Activated CD4-positive, alpha-beta T cell treated with anti-CD3 and anti-CD28 coated beads, Interleukin-2, amount 50 U/mL, for 16 hours (primary cell): ENCODE results near the gene NENF.
"Not testable (repeated sequence)": the region's sequence is repeated elsewhere in the genome, so short reads cannot be mapped to it uniquely, and the experiment has no call there.

Experiments
- DNase-seq: peaks from one replicate; pipeline ENCODE4 v3.0.0-alpha.2; 2020

NENF gene

DNA sequence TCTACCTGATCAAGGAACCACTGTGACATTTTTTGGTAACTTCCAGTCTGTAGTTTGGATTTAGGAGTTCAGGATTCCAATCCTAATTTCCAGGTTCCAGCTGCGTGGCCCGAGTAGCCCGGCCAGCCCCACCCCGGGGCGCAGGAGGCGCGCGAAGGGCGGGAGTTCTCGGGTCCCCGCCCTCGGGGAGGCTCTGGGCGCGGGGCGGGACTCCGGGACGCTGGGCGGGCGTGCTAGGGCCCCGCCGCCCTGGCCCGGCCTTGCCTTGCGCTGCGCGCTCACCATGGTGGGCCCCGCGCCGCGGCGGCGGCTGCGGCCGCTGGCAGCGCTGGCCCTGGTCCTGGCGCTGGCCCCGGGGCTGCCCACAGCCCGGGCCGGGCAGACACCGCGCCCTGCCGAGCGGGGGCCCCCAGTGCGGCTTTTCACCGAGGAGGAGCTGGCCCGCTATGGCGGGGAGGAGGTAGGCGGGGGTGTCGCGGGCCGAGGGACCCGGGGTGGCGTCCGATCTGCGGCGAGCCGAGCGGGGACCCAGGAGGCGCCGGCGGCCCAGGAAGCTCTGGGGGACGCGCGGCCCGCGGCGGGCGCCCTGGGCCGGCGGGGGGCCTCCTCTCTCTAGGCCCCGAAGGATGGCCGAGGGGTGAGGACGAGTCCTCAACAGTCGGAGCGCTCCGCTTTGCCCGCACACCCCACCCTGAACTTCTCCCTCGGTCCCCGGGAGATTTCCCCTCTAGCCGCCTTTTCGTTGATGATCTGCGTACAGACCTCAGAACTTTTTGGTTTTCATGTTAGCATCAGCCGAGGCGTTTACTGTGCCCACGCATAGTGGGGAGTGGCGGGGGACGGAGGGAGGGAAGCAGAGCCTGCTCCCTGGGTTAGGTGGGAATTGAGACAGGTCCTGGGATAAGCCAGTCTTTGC, at the start of gene NENF:
Gene NENF (plus strand): TSS at position 260 of the 916 bp plus-strand sequence. CDS start 24 bp downstream, at position 284.
- peak; percentile 79 for DNase-seq

DNA sequence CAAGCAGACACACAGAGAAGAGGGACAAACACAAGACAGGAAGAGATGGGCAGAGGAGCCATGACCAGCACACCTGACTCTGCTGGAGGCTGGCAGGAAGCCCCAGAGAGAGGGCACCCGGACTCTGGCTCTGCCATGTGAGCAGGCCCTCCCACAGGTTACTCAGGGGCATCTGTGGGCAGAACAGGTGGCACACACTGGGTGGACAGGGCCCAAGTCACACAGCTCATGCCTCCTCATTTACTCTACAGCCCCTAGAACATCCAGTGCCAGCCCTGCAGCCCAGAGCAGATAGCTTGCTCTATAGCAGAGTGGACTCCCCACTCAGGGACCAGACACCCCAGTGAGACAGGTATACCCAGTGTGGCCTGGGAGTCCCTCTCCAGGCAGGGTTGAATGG, 46.7 kb upstream of the NENF start:
- no peak for DNase-seq

DNA sequence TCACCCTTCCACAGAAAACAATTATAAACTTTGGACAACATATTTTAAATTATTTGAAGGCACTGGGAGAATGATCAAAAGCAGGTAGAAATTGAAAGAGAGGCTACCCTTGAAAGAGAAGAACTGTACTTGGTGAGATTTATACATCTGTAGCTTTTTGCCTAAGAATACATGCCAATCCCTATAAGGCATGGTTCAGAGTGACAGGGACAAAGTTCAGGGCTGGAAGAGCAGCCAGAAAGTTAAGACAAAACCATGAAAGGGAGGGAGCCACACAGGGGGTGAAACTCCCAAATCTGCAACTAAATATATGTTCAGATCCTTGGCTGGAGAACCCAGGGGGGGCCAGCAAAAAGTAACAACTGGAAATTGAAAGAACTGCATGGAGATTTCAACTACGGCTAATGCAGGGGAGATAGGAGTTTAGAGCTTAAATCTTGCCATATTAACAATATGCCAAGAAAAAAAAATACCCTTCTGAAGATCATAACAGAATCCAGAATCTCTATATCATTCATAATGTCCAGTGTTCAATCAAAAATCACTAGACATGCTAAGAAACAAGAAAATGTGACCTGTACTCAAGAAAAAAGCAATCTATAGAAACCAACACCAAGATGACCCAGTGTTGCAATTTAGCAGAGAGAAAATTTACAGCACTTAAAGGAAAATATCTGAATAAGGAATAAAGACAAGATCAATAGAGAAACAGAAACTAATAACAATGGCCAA, 43.6 kb upstream of the NENF start:
- no peak for DNase-seq

DNA sequence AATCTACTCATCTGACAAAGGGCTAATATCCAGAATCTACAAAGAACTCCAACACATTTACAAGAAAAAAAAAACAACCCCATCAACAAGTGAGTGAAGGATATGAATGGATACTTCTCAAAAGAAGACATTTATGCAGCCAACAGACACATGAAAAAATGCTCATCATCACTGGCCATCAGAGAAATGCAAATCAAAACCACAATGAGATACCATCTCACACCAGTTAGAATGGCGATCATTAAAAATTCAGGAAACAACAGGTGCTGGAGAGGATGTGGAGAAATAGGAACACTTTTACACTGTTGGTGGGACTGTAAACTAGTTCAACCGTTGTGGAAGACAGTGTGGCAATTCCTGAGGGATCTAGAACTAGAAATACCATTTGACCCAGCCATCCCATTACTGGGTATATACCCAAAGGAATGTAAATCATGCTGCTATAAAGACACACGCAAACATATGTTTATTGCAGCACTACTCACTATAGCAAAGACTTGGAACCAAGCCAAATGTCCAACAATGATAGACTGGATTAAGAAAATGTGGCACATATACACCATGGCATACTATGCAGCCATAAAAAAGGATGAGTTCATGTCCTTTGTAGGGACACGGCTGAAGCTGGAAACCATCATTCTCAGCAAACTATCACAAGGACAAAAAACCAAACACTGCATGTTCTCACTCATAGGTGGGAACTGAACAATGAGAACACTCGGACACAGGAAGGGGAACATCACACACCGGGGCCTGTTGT, 36.9 kb upstream of the NENF start:
- DNase-seq: not testable (repeated sequence)

DNA sequence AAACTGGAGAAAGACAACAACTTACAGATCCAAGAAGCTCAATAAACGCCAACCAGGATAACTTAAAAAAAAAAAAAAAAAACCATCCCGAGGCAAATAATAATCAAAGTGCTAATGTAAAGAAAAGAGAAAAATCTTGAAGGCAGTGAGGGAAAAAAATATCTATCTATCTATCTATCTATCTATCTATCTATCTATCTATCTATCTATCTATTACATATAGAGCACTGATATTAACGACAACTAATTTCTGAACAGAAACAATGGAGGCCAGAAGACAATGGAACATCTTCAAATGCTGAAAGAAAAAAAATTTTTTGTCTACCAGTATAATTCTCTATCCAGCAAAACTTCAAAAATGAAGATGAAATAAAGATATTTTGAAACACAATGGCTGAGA, 36.1 kb upstream of the NENF start:
- DNase-seq: no peak

DNA sequence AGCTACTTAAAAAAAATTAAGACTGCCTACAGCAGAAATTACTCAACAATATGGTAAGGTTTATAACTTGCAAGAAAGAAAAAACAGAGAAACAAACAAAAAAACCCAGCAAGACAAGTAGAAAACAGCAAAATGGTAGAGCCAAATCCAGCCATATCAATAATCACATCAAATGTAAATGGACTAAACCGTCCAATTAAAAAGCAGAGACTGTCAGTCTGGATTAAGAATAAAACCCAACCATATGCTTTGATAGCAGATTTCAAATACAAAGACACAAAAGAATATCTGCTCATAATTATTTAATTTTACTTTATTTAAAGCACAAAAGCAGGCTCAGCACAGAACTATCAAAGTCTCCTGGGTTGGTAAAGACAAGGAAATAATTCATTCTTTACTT, 35.5 kb upstream of the NENF start:
- DNase-seq: no peak

DNA sequence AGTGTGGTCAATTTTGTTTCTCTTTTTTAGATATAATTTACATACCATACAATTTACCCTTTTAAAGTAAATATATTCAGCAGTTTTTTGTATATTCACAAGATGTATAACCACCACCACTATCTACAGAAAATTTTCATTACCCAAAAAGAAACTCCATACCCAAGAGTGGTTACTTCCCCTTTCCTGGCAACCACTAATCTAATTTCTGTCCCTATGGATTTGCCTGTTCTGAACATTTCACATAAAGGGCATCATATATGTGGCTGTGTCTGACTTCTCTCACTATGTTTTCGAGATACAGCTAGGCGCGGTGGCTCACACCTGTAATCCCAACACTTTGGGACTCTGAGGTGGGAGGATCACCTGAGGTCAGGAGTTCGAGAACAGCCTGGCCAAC, 31.7 kb upstream of the NENF start:
- DNase-seq: no peak

DNA sequence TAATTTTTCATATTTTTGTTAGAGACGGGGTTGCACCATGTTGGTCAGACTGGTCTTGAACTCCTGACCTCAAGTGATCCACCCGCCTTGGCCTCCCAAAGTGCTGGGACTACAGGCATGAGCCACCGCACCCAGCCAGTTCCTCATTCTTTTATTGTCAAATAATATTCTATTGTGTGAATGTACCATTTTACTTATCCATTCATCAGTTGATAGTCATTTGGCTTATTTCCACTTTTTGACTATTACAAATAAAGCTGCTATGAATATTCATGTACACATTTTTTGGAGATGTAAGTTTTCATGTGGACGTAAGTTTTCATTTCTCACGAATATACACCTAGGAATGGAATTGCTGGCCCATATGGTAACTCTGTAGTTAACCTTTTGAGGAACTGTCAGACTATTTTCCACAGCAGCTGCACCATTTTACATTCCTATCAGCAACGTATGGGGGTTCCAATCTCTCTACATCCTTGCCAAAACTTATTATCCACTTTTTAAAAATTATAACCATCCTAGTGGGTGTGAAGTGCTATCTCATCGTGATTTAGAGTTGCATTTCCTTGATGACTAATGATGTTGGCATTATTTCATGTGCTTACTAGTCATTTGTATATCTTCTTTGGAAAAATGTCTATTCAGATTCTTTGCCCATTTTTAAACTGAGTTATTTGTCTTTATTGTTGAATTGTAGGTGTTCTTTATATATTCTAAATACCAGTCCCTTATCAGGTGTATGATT, 30.7 kb upstream of the NENF start:
- no peak for DNase-seq

DNA sequence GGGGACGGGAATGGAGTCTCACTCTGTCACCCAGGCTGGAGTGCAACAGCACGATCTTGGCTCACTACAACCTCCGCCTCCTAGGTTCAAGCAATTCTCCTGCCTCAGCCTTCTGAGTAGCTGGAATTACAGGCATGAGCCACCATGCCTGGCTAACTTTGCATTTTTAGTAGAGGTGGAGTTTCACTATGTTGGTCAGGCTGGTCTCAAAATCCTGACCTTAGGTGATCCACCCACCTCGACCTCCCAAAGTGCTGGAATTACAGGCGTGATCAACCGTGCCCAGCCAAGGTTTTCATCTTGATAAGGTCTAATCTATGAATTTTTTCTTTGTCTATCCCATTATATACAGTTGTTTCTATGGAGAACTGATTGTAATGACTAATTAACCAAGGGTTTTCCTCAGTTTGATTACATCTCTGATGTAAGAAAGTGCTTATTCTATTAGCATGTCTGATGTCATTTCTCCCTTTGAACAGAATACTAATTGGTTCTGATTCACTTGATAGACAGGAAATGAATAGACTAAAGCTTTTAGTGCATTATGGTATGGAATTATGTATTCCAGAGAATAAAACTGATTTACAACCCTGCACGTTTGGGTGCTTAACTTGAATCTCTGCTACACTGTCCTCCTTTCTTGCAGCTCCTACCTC, 29.9 kb upstream of the NENF start:
- no peak for DNase-seq

DNA sequence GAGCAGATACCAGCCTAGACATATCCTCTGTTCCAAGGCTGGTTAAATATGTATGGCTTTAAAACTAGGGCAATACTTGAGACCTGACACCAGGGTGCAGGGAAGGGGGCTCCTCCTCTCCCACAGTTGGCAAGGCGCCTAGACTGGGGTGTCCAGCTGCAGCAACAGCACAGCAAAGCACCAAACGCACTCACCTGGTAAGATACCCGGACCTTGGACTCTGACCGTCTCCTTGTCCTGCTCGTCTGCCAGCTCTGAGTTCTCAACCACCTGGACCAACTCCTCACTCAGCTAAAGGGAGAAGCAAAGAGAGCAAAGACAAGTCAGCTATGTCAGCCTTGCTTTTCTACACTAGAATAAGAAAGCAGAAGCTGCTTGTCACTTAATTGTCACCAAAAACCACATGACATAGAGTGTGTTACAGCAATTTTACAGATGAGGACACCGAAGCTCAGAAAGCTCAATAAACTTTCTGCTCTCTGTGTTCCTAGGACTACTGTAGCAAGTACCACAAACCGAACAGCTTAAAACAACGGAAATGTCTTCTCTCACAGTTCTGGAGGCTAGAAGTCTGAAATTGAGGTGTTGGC, 22.4 kb upstream of the NENF start:
- no peak for DNase-seq

DNA sequence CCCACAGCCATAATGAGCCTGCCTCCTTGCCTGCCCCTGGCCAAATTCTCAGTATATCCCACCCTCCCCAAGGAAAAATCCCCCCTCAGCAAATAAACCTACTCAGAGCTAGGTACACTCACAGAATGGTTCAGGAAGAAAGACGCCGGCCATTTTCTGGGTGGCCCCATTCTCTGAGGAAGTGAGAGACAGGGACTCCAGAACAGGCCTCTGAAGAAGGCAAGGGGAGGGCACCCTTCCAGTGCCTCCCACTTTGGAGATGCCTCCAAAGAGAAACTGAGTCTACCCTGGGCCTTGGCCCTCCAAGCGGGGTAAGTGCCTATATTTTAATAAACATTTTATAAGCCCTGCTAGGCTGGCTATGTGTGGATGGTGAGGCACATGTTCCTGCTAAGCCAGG, 20.3 kb upstream of the NENF start:
- DNase-seq: no peak

DNA sequence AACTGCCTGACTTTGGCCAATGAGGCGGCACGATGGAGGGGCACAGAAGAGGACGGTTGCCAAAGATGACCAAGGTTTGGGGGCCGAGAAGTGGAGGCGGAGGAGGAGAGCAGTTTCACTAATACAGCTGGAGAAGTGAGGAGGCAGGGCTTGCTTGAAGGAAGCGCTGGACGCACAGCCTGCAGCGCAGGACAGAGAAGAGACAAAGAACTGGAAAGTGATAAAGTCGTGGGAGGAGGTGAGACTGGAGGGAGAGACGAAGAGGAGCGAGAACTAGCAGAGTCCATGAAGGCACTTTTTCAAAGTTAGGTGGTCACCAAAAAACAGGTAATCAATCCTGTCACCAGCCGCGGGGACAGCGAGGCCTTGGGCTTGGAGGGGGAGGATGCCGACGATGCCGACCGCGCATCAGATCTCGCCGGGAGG, 18.8 kb upstream of the NENF start:
- DNase-seq: no peak

DNA sequence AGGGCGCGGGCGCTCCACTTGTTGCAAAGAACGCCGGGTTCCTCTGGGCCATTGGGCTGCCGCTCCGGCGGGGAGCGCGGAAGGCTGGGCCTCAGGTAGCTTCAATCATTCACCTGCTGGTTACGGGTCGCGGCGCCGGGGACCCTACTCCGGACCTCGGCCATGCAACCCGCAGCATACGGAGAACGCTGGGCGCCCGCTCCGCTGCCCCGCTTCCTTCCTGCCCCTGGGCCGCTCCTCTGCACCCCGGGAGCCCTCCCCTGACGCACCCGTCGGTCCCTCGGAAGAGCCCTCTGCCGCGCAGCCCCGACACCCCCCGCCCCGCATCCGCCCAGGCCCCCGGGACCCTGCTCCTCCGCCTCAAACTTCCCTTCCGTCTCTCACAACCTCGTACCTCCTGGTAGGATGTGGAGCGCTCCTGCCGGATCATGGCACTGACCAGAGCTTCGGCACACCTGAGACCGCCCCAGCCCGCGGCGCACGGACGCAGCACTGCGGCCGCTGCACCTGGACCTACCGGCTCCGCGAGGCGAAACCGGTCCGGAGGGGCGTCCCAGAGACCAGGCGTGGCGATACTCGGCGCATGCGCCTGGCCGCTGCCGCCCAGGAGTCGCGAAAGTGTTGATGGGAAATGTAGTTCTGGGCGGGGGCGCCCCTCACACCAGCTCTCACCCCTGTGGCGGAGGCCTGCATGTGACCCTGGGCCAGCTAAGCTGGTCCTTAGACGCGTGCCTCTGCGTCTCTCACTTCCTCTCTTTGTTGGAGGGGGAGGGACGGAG, 18.2 kb upstream of the NENF start, which contains the start of gene PACC1:
Gene PACC1 (minus strand): TSS at position 559 of the 779 bp plus-strand sequence. CDS start 129 bp downstream, at position 430.
- peak; percentile 95 for DNase-seq

DNA sequence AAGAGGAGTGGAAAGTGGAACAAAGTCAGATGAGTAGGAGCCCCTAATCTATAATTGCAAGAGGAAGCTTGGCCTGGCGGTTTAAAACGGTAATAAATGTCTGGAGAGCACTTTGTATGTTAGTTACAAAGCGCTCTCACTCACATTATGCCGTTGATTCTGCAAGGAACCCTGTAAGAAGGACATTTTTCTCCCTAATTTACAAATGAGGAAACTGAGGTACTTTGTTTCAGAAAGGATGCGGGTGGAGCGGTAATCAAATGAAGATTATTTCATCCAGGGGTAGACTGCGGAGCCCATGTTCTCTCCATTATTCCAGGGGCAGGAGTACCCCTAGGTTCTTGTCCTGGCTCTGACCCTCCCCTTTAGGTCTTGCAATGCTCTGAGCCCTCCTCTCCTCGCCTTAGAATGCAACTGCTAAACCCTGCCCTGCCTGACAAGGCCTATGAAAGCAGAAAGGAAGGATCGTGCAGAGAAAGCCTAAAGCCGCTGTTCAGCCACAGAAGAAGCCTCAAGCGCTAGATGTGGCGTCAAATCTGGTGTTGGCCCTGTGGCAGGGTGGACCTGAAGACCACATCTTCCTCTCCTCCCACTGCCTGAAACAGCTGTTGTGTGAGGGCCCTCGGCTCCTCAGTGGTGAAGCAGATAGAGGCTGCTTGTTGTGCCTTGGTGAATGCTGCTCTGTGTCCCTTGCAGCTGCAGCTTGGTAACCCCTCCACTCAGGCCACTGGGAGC, 17.4 kb upstream of the NENF start:
- DNase-seq: no peak

DNA sequence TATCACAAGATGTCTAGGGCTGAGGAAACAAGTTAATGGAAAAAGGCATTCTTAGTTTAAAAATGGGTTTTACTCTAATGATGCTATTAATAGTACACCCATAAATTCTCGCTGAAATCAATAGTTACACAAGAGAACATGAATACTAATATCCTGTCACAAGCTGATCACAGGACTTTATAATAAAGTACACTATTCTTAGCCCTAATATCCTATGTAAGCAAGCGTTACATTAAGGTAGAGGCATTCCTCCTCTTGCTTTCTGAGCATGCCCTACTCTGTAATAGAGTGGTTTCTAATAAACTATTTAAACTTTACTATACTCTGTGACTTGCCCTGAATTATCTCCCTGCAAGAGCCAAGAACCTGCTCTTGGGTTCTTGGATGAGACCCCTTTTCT, 11.6 kb upstream of the NENF start:
- DNase-seq: no peak

DNA sequence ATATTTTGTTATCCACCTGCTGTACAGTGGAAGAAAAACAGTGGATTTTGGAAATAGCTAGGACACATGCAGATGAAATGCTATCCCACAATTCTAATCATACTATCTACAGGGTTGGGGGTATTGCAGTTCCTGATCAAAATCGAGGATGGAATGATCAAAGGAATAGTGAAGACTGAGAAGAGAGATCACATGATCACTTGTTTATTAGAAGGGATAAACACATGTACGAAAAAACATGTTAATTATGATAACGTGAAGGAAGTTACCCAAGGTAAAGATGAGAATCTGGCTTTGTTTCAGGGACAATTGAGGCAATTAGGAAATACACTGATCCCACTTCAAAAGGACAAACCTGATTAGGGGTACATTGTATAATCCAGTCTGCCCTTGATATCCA, 8.8 kb upstream of the NENF start:
- no peak for DNase-seq

DNA sequence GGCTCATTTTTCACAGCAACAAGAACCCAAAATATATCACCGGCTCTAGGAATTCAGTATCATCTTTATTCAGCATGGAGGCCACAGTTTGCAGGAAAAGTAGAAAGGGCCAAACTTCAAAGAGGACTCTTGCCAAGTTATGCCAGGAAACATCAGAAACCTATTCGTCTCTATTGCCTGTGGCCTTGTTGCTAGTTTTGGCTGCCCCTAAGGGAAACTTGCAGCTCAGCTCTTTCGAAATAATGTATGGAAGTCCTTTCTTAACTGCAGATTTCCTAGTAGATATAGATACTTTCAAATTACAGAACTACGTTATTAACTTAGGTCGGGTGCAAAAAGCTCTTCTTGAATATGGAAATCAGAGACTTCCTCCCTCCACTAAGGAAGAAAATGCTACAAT, 4.2 kb upstream of the NENF start:
- DNase-seq: no peak

DNA sequence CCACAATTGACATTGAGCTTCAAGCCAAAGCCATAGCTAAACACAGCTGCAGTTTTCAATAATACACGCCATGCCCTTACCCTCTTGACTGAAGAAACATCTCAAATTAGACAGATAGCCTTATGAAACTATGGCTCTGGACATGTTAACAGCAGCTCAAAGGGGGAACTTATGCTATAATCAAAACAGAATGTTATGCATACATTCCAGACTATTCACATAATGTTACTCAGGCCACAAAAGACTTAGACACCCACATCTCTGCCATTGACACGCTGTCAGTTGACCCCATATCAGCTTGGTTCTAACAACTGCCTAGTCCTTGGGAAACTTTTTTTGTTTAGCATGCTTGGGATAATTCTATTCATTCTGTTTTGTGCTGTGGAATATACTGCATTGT, 2.3 kb upstream of the NENF start:
- no peak for DNase-seq

DNA sequence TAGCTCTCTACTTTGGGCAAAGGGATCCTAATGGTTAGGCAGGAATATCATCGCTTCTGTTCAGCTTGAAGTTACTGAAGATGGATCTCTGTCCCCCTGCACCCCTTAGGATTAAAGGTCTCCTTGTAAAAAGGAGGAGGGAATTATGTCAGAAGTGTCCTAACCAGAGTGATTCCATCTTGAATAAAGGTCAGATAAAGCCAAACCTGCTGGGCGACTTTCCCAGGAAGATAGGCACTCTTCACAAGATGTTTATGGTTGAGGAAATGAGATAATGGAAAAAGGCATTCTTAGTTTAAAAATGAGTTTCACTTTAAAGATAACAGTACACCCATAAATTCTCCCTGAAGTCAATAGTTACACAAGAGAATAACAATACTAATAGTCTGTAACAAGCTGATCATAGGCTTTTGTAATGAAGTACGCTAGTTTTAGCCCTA, 1.7 kb upstream of the NENF start:
- no peak for DNase-seq

DNA sequence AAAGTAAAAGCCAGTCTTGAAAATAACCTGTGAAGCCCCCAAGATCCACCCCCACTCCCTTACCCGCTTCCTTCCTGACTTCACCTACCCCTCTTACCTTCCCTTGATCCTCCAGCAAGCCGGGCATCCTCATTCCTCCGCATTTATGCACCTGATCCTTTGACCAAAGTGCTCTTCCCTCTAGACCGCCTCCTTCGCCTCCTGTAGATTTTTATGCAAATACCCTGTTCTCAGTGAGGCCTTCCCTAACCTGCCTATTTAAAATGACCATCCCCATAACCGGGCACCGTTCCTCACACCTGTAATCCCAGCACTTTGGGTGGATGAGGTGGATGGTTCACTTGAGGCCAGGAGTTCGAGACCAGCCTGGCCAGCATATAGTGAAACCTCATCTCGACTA, 1.1 kb upstream of the NENF start:
- no peak for DNase-seq
